Measurements from ENCODE around the gene UBE2L3. TPM values are rescaled to one million over a fixed set of nuclear protein-coding genes. Genes with fewer than 3 reads are reported as not detected.
A peak's percentile ranks its signal among the peaks of the same experiment; 100 is the strongest.

The UBE2L3 gene
- total and polyA plus RNA-seq, 10 of the 15 experiments (the other 5 are each of a cell fraction or from before 2014, with no cell fraction given), result 55.7 to 168 (median 113) TPM

GRCh38 chr22:21669026-21669425 is 101.5 kb downstream of the UBE2L3 start (continued):
- TF ChIP-seq SPI1 (IDR thresholded peaks at IDR 0.05; ENCODE audit: borderline replicate concordance, insufficient read depth, low read depth, low read length), result no peak

GRCh38 chr22:21672107-21672629 is 104.7 kb downstream of the UBE2L3 start:
- ChIA-PET SMC1A (ENCODE audit: uncharacterized antibody, unreplicated experiment) (no interaction called here), CTCF (interaction anchor here (0.5 to 1.8 kb wide), 3 partner anchors 61 to 1455 kb away, joined by 3 to 4 read pairs (median 3); no protein-coding TSS in a partner anchor), POLR2A (no interaction called here), RAD21 (ENCODE audit: unreplicated experiment) (no interaction called here)
- H2AFZ ChIP-seq (ENCODE audit: control insufficient read depth, low read depth, low read length), result no peak overlapping the region
- no peak for FAIRE-seq
- no peaks in the 10 kb centered on the region for H4K20me1 ChIP-seq (ENCODE audit: control insufficient read depth, insufficient read depth)
- in situ Hi-C loops (cut with MboI) (no loop called here), intact Hi-C loops (cut with micrococcal nuclease; ENCODE audit: unreplicated experiment) (no loop called here)
- H3K4me3 ChIP-seq, result no peak overlapping the region
- H3K79me2 ChIP-seq (ENCODE audit: control insufficient read depth, insufficient read depth, low read length), result peaks cover 7% of the 10 kb centered on the region
- no TSS peak for BruUV-seq (replicated peaks)
- no peaks in the 10 kb centered on the region for H3K27me3 ChIP-seq (replicated peaks in 1 of 2; ENCODE audit: control insufficient read depth in 2 of 2, insufficient read depth in 2 of 2, low read length in 1 of 2)
- ATAC-seq, result peak; percentile 23; the same call in 1 of the 3 replicates
- H3K4me2 ChIP-seq (ENCODE audit: control insufficient read depth, insufficient read depth), result no peak overlapping the region
- peaks cover 12% of the 10 kb centered on the region for H3K4me1 ChIP-seq (ENCODE audit: control insufficient read depth, insufficient read depth, low read length)
- 0 out of 2 replicates have a peak overlapping the region, but pooled peaks have one; percentile 20 for H3K27ac ChIP-seq (ENCODE audit: control insufficient read depth, insufficient read depth)
- H3K9me3 ChIP-seq (replicated peaks; ENCODE audit: control insufficient read depth, insufficient read depth, low read length), result no peaks in the 10 kb centered on the region
- H3K36me3 ChIP-seq (ENCODE audit: control insufficient read depth in 2 of 2, insufficient read depth in 2 of 2, low read length in 1 of 2), result peaks cover 15 to 19% of the 10 kb centered on the region in 2 experiments
- no peak overlapping the region for H3K9ac ChIP-seq (ENCODE audit: control insufficient read depth, insufficient read depth, low read length)
- peak; percentile 31; the same call in 1 of the 2 replicates for TF ChIP-seq EED (IDR thresholded peaks at IDR 0.05; ENCODE audit: low read depth)
- TF ChIP-seq STAT3 (IDR thresholded peaks at IDR 0.05; ENCODE audit: low read depth, low read length), result no peak
- peak; percentile 71; the same call in 1 of the 2 replicates for TF ChIP-seq SPI1 (IDR thresholded peaks at IDR 0.05; ENCODE audit: borderline replicate concordance, insufficient read depth, low read depth, low read length)
- DNase-seq (ENCODE audit: low read depth, low spot score), result no peak
- WGBS (ENCODE audit: insufficient coverage, insufficient replicate concordance, low lambda C conversion rate, missing lambda C conversion rate), result 70% methylated on average over 6 of the region's 6 CpGs

MicroRNA genes within 50 kb of the gene (microRNA counts, 767-probe panel; counts per million panel counts)
- microRNA hsa-miR-130b-3p, result 2,249 counts per million, percentile 80 among the panel's probes with 10 or more counts
- 1,346 counts per million, percentile 48 among the panel's probes with 10 or more counts for microRNA hsa-miR-301b

Small RNA genes lying within 50 kb of the gene (microRNA-seq; reads per million reads assigned to microRNA genes)
- 11,839 reads per million, percentile 97 among the genes with 10 or more reads in this experiment for gene MIR130B
- gene MIR301B, result 22.6 reads per million, percentile 58 among the genes with 10 or more reads in this experiment

Small RNA genes lying within 50 kb of the gene (small RNA-seq; reads per million reads assigned to genes)
- 163 reads per million, percentile 99 among the genes with 10 or more reads in this experiment for gene MIR301B
- not detected for gene RF00492
- not detected for gene RN7SKP221

Other genes with a start within 250 kb of the UBE2L3 start
Only the 7 nearest of the 9 such genes appear.
- 3.3 and 3.8 TPM in 2 replicates for gene HIC2, start 150.3 kb upstream of the UBE2L3 start, total RNA-seq (2014; rRNA removed)
- gene HIC2, start 150.3 kb upstream of the UBE2L3 start, total RNA-seq (2014; rRNA removed; fragmentation: Illumina TruSeq; extraction: Trizol), result 1.8 TPM in 2 replicates
- 4.7 and 5.0 TPM in 2 replicates for gene HIC2, start 150.3 kb upstream of the UBE2L3 start, total RNA-seq (2021)
- 1.4 and 1.6 TPM in 2 replicates for gene HIC2, start 150.3 kb upstream of the UBE2L3 start, polyA plus RNA-seq (2011; rRNA removed)
- gene HIC2, start 150.3 kb upstream of the UBE2L3 start, polyA plus RNA-seq (2014; fragmentation: Illumina TruSeq; extraction: Trizol), result 0.62 and 1.3 TPM in 2 replicates
- gene HIC2, start 150.3 kb upstream of the UBE2L3 start, polyA plus RNA-seq (2014; fragmentation: Nextera tagmentation; extraction: Ambion mirVana), result under 1 TPM; 0.11 to 0.16 TPM
- gene HIC2, start 150.3 kb upstream of the UBE2L3 start, polyA plus RNA-seq (2014; rRNA removed), result 2.7 and 3.2 TPM in 2 replicates
- gene HIC2, start 150.3 kb upstream of the UBE2L3 start, polyA plus RNA-seq (2016; fragmentation: Nextera tagmentation; extraction: Ambion mirVana), result under 1 TPM; 0.33 to 0.75 TPM
- gene TMEM191C, start 100.3 kb upstream of the UBE2L3 start, total RNA-seq (2014; rRNA removed), result 1.1 and 1.9 TPM in 2 replicates
- 0.36 and 0.37 TPM in 2 replicates for gene TMEM191C, start 100.3 kb upstream of the UBE2L3 start, total RNA-seq (2014; rRNA removed; fragmentation: Illumina TruSeq; extraction: Trizol)
- gene TMEM191C, start 100.3 kb upstream of the UBE2L3 start, total RNA-seq (2021), result 1.3 and 1.4 TPM in 2 replicates
- 1.2 and 1.9 TPM in 2 replicates for gene TMEM191C, start 100.3 kb upstream of the UBE2L3 start, polyA plus RNA-seq (2011; rRNA removed)
- gene TMEM191C, start 100.3 kb upstream of the UBE2L3 start, polyA plus RNA-seq (2014; fragmentation: Illumina TruSeq; extraction: Trizol), result 0.25 and 0.26 TPM in 2 replicates
- under 1 TPM; 0.03 to 0.07 TPM for gene TMEM191C, start 100.3 kb upstream of the UBE2L3 start, polyA plus RNA-seq (2014; fragmentation: Nextera tagmentation; extraction: Ambion mirVana)
- gene TMEM191C, start 100.3 kb upstream of the UBE2L3 start, polyA plus RNA-seq (2014; rRNA removed), result 0.82 and 1.8 TPM in 2 replicates
- gene TMEM191C, start 100.3 kb upstream of the UBE2L3 start, polyA plus RNA-seq (2016; fragmentation: Nextera tagmentation; extraction: Ambion mirVana), result under 1 TPM; 0.13 to 0.51 TPM
- 0.11 TPM in 2 replicates for gene RIMBP3C, start 16.3 kb upstream of the UBE2L3 start, total RNA-seq (2014; rRNA removed)
- gene RIMBP3C, start 16.3 kb upstream of the UBE2L3 start, total RNA-seq (2014; rRNA removed; fragmentation: Illumina TruSeq; extraction: Trizol), result not detected in 2 replicates
- gene RIMBP3C, start 16.3 kb upstream of the UBE2L3 start, total RNA-seq (2021), result 0.23 and 0.24 TPM in 2 replicates
- 0.03 TPM in 1 of 2 replicates, not detected in the other for gene RIMBP3C, start 16.3 kb upstream of the UBE2L3 start, polyA plus RNA-seq (2011; rRNA removed)
- gene RIMBP3C, start 16.3 kb upstream of the UBE2L3 start, polyA plus RNA-seq (2014; fragmentation: Illumina TruSeq; extraction: Trizol), result 0.03 and 0.05 TPM in 2 replicates
- gene RIMBP3C, start 16.3 kb upstream of the UBE2L3 start, polyA plus RNA-seq (2014; fragmentation: Nextera tagmentation; extraction: Ambion mirVana), result not detected
- gene RIMBP3C, start 16.3 kb upstream of the UBE2L3 start, polyA plus RNA-seq (2014; rRNA removed), result 0.01 TPM in 1 of 2 replicates, not detected in the other
- under 1 TPM; 0.04 to 0.14 TPM for gene RIMBP3C, start 16.3 kb upstream of the UBE2L3 start, polyA plus RNA-seq (2016; fragmentation: Nextera tagmentation; extraction: Ambion mirVana)
- gene YDJC, start 62.3 kb downstream of the UBE2L3 start, total RNA-seq (2014; rRNA removed), result 64.1 and 75.4 TPM in 2 replicates
- gene YDJC, start 62.3 kb downstream of the UBE2L3 start, total RNA-seq (2014; rRNA removed; fragmentation: Illumina TruSeq; extraction: Trizol), result 10.1 and 12.0 TPM in 2 replicates
- gene YDJC, start 62.3 kb downstream of the UBE2L3 start, total RNA-seq (2021), result 55.7 and 58.4 TPM in 2 replicates
- 6.3 and 18.3 TPM in 2 replicates for gene YDJC, start 62.3 kb downstream of the UBE2L3 start, polyA plus RNA-seq (2011; rRNA removed)
- gene YDJC, start 62.3 kb downstream of the UBE2L3 start, polyA plus RNA-seq (2014; fragmentation: Illumina TruSeq; extraction: Trizol), result 2.1 and 8.4 TPM in 2 replicates
- gene YDJC, start 62.3 kb downstream of the UBE2L3 start, polyA plus RNA-seq (2014; fragmentation: Nextera tagmentation; extraction: Ambion mirVana), result 1 to 10 TPM in 1 of 2 experiments, under 1 TPM in 1; 1.00 to 4.4 TPM
- gene YDJC, start 62.3 kb downstream of the UBE2L3 start, polyA plus RNA-seq (2014; rRNA removed), result 72.1 and 83.6 TPM in 2 replicates
- gene YDJC, start 62.3 kb downstream of the UBE2L3 start, polyA plus RNA-seq (2016; fragmentation: Nextera tagmentation; extraction: Ambion mirVana), result 10 to 100 TPM; 68.5 to 77.6 TPM
- 0.05 TPM in 1 of 2 replicates, not detected in the other for gene CCDC116, start 65.0 kb downstream of the UBE2L3 start, total RNA-seq (2014; rRNA removed)
- gene CCDC116, start 65.0 kb downstream of the UBE2L3 start, total RNA-seq (2014; rRNA removed; fragmentation: Illumina TruSeq; extraction: Trizol), result not detected in 2 replicates
- gene CCDC116, start 65.0 kb downstream of the UBE2L3 start, total RNA-seq (2021), result 0.18 and 0.29 TPM in 2 replicates
- gene CCDC116, start 65.0 kb downstream of the UBE2L3 start, polyA plus RNA-seq (2011; rRNA removed), result 0.04 TPM in 1 of 2 replicates, not detected in the other
- 0.04 TPM in 1 of 2 replicates, not detected in the other for gene CCDC116, start 65.0 kb downstream of the UBE2L3 start, polyA plus RNA-seq (2014; fragmentation: Illumina TruSeq; extraction: Trizol)
- gene CCDC116, start 65.0 kb downstream of the UBE2L3 start, polyA plus RNA-seq (2014; fragmentation: Nextera tagmentation; extraction: Ambion mirVana), result not detected
- gene CCDC116, start 65.0 kb downstream of the UBE2L3 start, polyA plus RNA-seq (2014; rRNA removed), result 0.04 and 0.32 TPM in 2 replicates
- not detected for gene CCDC116, start 65.0 kb downstream of the UBE2L3 start, polyA plus RNA-seq (2016; fragmentation: Nextera tagmentation; extraction: Ambion mirVana)
- gene SDF2L1, start 74.6 kb downstream of the UBE2L3 start, total RNA-seq (2014; rRNA removed), result 70.2 and 109 TPM in 2 replicates
- 12.9 and 17.1 TPM in 2 replicates for gene SDF2L1, start 74.6 kb downstream of the UBE2L3 start, total RNA-seq (2014; rRNA removed; fragmentation: Illumina TruSeq; extraction: Trizol)
- gene SDF2L1, start 74.6 kb downstream of the UBE2L3 start, total RNA-seq (2021), result 81.4 and 90.1 TPM in 2 replicates
- 8.8 and 20.8 TPM in 2 replicates for gene SDF2L1, start 74.6 kb downstream of the UBE2L3 start, polyA plus RNA-seq (2011; rRNA removed)
- gene SDF2L1, start 74.6 kb downstream of the UBE2L3 start, polyA plus RNA-seq (2014; fragmentation: Illumina TruSeq; extraction: Trizol), result 0.33 and 3.9 TPM in 2 replicates
- 10 to 100 TPM in 1 of 2 experiments, 1 to 10 TPM in 1; 3.0 to 17.8 TPM for gene SDF2L1, start 74.6 kb downstream of the UBE2L3 start, polyA plus RNA-seq (2014; fragmentation: Nextera tagmentation; extraction: Ambion mirVana)
- gene SDF2L1, start 74.6 kb downstream of the UBE2L3 start, polyA plus RNA-seq (2014; rRNA removed), result 97.9 and 134 TPM in 2 replicates
- gene SDF2L1, start 74.6 kb downstream of the UBE2L3 start, polyA plus RNA-seq (2016; fragmentation: Nextera tagmentation; extraction: Ambion mirVana), result 100 to 1,000 TPM; 191 to 214 TPM
- 27.5 and 32.3 TPM in 2 replicates for gene PPIL2, start 98.3 kb downstream of the UBE2L3 start, total RNA-seq (2014; rRNA removed)
- 27.1 and 29.0 TPM in 2 replicates for gene PPIL2, start 98.3 kb downstream of the UBE2L3 start, total RNA-seq (2014; rRNA removed; fragmentation: Illumina TruSeq; extraction: Trizol)
- 45.1 and 47.3 TPM in 2 replicates for gene PPIL2, start 98.3 kb downstream of the UBE2L3 start, total RNA-seq (2021)
- 32.4 and 57.0 TPM in 2 replicates for gene PPIL2, start 98.3 kb downstream of the UBE2L3 start, polyA plus RNA-seq (2011; rRNA removed)
- 32.9 and 40.6 TPM in 2 replicates for gene PPIL2, start 98.3 kb downstream of the UBE2L3 start, polyA plus RNA-seq (2014; fragmentation: Illumina TruSeq; extraction: Trizol)
- 1 to 10 TPM; 3.5 to 5.7 TPM for gene PPIL2, start 98.3 kb downstream of the UBE2L3 start, polyA plus RNA-seq (2014; fragmentation: Nextera tagmentation; extraction: Ambion mirVana)
- gene PPIL2, start 98.3 kb downstream of the UBE2L3 start, polyA plus RNA-seq (2014; rRNA removed), result 56.8 and 63.5 TPM in 2 replicates
- gene PPIL2, start 98.3 kb downstream of the UBE2L3 start, polyA plus RNA-seq (2016; fragmentation: Nextera tagmentation; extraction: Ambion mirVana), result 10 to 100 TPM; 39.4 to 46.7 TPM